Activated CD4-positive, alpha-beta T cell treated with anti-CD3 and anti-CD28 coated beads for 36 hours (primary cell): ENCODE results near the gene UPF1. TPM values are rescaled to one million over a fixed set of nuclear protein-coding genes. Genes with fewer than 3 reads are reported as not detected.

Experiments
- ATAC-seq: fragments of 200-7000 bp; cut with Tn5 transposase; one replicate; pipeline ENCODE4 v1.10.0; 2021; ENCODE audit warnings: mild to moderate bottlenecking, moderate library complexity
- CTCF ChIA-PET: fragments of 350-600 bp; sonication (Branson Sonifier 250); formaldehyde crosslinking; loops from one replicate; lab custom pipeline; 2021; ENCODE audit warnings: antibody characterized with exemption; lab: Charles Lee
- POLR2A ChIA-PET: fragments of 350-600 bp; sonication (Branson Sonifier 250); formaldehyde crosslinking; loops from one replicate; lab custom pipeline; 2021; ENCODE audit warnings: antibody characterized with exemption, inconsistent platforms; lab: Charles Lee
- DNase-seq: peaks from one replicate; pipeline ENCODE4 v3.0.0-alpha.2; 2020
- H3K27ac Mint-ChIP-seq: one replicate; pipeline ENCODE4 v1.8.0; 2021; ENCODE audit warnings: mixed read lengths
- H3K27me3 Mint-ChIP-seq: one replicate; pipeline ENCODE4 v1.8.0; 2021; ENCODE audit warnings: mixed read lengths
- H3K36me3 Mint-ChIP-seq: one replicate; pipeline ENCODE4 v1.8.0; 2021; ENCODE audit warnings: low read depth, mixed read lengths
- H3K4me1 Mint-ChIP-seq: one replicate; pipeline ENCODE4 v1.8.0; 2021; ENCODE audit warnings: mixed read lengths
- H3K4me3 Mint-ChIP-seq: one replicate; pipeline ENCODE4 v1.8.0; 2021; ENCODE audit warnings: mild to moderate bottlenecking, moderate library complexity, mixed read lengths
- H3K9me3 Mint-ChIP-seq: one replicate; pipeline ENCODE4 v1.8.0; 2021; ENCODE audit warnings: low read depth, mixed read lengths
- intact Hi-C, 2 experiments: fragments of 100-400 bp; cut with DNase I in 1 of 2; cut with micrococcal nuclease in 1 of 2; formaldehyde crosslinking; loops; one replicate each; pipeline versions ENCODE4 v1.14.2 to v1.15.1; 2022 to 2024; cut with DNase I, micrococcal nuclease
- total RNA-seq, 2 experiments: library from RNA; stranded (reverse); gene quantifications; one replicate each; pipeline ENCODE4 v1.2.3, GENCODE V29; 2021

Gene UPF1
- total RNA-seq, 2 experiments from 2014 or later = 72.4 to 74.0 TPM

- intact Hi-C loops = no loop called here
- ATAC-seq = no peak
- no peak overlapping the region for H3K27ac Mint-ChIP-seq
- no peak for DNase-seq
- peaks cover 34% of the 10 kb centered on the region for H3K36me3 Mint-ChIP-seq
- H3K4me3 Mint-ChIP-seq = no peak overlapping the region
- H3K9me3 Mint-ChIP-seq = no peaks in the 10 kb centered on the region
- peaks cover 3% of the 10 kb centered on the region for H3K27me3 Mint-ChIP-seq
- H3K4me1 Mint-ChIP-seq = peaks cover 5% of the 10 kb centered on the region
- POLR2A ChIA-PET = no interaction called here
- CTCF ChIA-PET = interaction anchor here (0.6 to 1.9 kb wide), 4 partner anchors 9 to 394 kb away, joined by 3 to 12 read pairs (median 4); no protein-coding TSS in a partner anchor
Measured at GRCh38 chr19:18867199-18867598, 35.4 kb downstream of the UPF1 start.

GRCh38 chr19:18867751-18868150 lies 36.0 kb downstream of the UPF1 start:
- H3K4me1 Mint-ChIP-seq = peaks cover 5% of the 10 kb centered on the region
- CTCF ChIA-PET = interaction anchor here (0.6 kb wide), 1 partner anchor 34 kb away, joined by 3 read pairs; no protein-coding TSS in a partner anchor
- DNase-seq (no peak), ATAC-seq (no peak)
- H3K36me3 Mint-ChIP-seq = peaks cover 31% of the 10 kb centered on the region
- no peak overlapping the region for H3K27ac Mint-ChIP-seq
- POLR2A ChIA-PET = no interaction called here
- no peaks in the 10 kb centered on the region for H3K9me3 Mint-ChIP-seq
- no peak overlapping the region for H3K4me3 Mint-ChIP-seq
- peaks cover 3% of the 10 kb centered on the region for H3K27me3 Mint-ChIP-seq
- intact Hi-C loops = no loop called here

GRCh38 chr19:18868380-18869022 lies 36.7 kb downstream of the UPF1 start:
- Mint-ChIP-seq H3K27me3 (peaks cover 3% of the 10 kb centered on the region), H3K4me3 (no peak overlapping the region), H3K27ac (no peak overlapping the region), H3K9me3 (no peaks in the 10 kb centered on the region), H3K4me1 (peaks cover 5% of the 10 kb centered on the region), H3K36me3 (peaks cover 31% of the 10 kb centered on the region)
- no peak for ATAC-seq
- intact Hi-C loops = no loop called here
- POLR2A ChIA-PET = no interaction called here
- no peak for DNase-seq
- CTCF ChIA-PET = interaction anchor here (0.6 kb wide), 1 partner anchor 329 kb away, joined by 3 read pairs; no protein-coding TSS in a partner anchor

GRCh38 chr19:18869023-18869618 lies 37.4 kb downstream of the UPF1 start:
- peaks cover 3% of the 10 kb centered on the region for H3K27me3 Mint-ChIP-seq
- no peak overlapping the region for H3K4me3 Mint-ChIP-seq
- DNase-seq = no peak
- no peak overlapping the region for H3K27ac Mint-ChIP-seq
- ATAC-seq = no peak
- intact Hi-C loops = no loop called here
- POLR2A ChIA-PET = no interaction called here
- peaks cover 26% of the 10 kb centered on the region for H3K36me3 Mint-ChIP-seq
- no peaks in the 10 kb centered on the region for H3K9me3 Mint-ChIP-seq
- CTCF ChIA-PET = interaction anchor here (0.6 to 0.9 kb wide), 2 partner anchors 20 to 329 kb away, joined by 3 read pairs; no protein-coding TSS in a partner anchor
- peaks cover 5% of the 10 kb centered on the region for H3K4me1 Mint-ChIP-seq

- Mint-ChIP-seq H3K4me1 (peaks cover 5% of the 10 kb centered on the region), H3K36me3 (peaks cover 23% of the 10 kb centered on the region), H3K4me3 (no peak overlapping the region), H3K27me3 (peaks cover 3% of the 10 kb centered on the region), H3K27ac (no peak overlapping the region), H3K9me3 (no peaks in the 10 kb centered on the region)
- ChIA-PET POLR2A (no interaction called here), CTCF (interaction anchor here (0.9 kb wide), 1 partner anchor 21 kb away, joined by 3 read pairs; no protein-coding TSS in a partner anchor)
- DNase-seq (no peak), ATAC-seq (no peak)
- intact Hi-C loops = no loop called here
Measured at GRCh38 chr19:18869781-18870530, 38.2 kb downstream of the UPF1 start.

GRCh38 chr19:18870531-18871172 lies 38.9 kb downstream of the UPF1 start:
- H3K4me3 Mint-ChIP-seq = no peak overlapping the region

GRCh38 chr19:18871543-18871942 lies 39.8 kb downstream of the UPF1 start:
- intact Hi-C loops = no loop called here
- Mint-ChIP-seq H3K4me3 (no peak overlapping the region), H3K9me3 (no peaks in the 10 kb centered on the region), H3K36me3 (peaks cover 12% of the 10 kb centered on the region), H3K27ac (no peak overlapping the region), H3K27me3 (peaks cover 3% of the 10 kb centered on the region), H3K4me1 (peaks cover 5% of the 10 kb centered on the region)
- ATAC-seq (no peak), DNase-seq (no peak)
- POLR2A ChIA-PET = interaction anchor here (0.6 kb wide), 1 partner anchor 448 kb away, joined by 6 read pairs; no protein-coding TSS in a partner anchor
- CTCF ChIA-PET = no interaction called here

More at GRCh38 chr19:18870531-18871172, 38.9 kb downstream of the UPF1 start:
- Mint-ChIP-seq H3K4me1 (peaks cover 5% of the 10 kb centered on the region), H3K9me3 (no peaks in the 10 kb centered on the region), H3K27ac (no peak overlapping the region), H3K27me3 (peaks cover 3% of the 10 kb centered on the region), H3K36me3 (peaks cover 18% of the 10 kb centered on the region)
- no peak for DNase-seq
- no peak for ATAC-seq
- POLR2A ChIA-PET = interaction anchor here (0.6 kb wide), 1 partner anchor 61 kb away, joined by 7 read pairs; no protein-coding TSS in a partner anchor
- intact Hi-C loops = no loop called here
- CTCF ChIA-PET = no interaction called here

GRCh38 chr19:18875726-18876125 lies 44.0 kb downstream of the UPF1 start:
- no peaks in the 10 kb centered on the region for H3K9me3 Mint-ChIP-seq
- peaks cover 3% of the 10 kb centered on the region for H3K4me1 Mint-ChIP-seq
- ChIA-PET CTCF (interaction anchor here (0.6 to 1.9 kb wide), 5 partner anchors 10 to 638 kb away, joined by 3 to 7 read pairs (median 4); no protein-coding TSS in a partner anchor), POLR2A (no interaction called here)
- H3K36me3 Mint-ChIP-seq = no peaks in the 10 kb centered on the region
- DNase-seq (no peak), ATAC-seq (no peak)
- H3K27ac Mint-ChIP-seq = no peak overlapping the region
- H3K27me3 Mint-ChIP-seq = peaks cover 2% of the 10 kb centered on the region
- no peak overlapping the region for H3K4me3 Mint-ChIP-seq
- intact Hi-C loops = no loop called here

- Mint-ChIP-seq H3K4me1 (no peaks in the 10 kb centered on the region), H3K4me3 (no peak overlapping the region), H3K36me3 (no peaks in the 10 kb centered on the region), H3K27me3 (no peaks in the 10 kb centered on the region), H3K9me3 (no peaks in the 10 kb centered on the region), H3K27ac (no peak overlapping the region)
- ChIA-PET POLR2A (interaction anchor here (0.7 kb wide), 1 partner anchor 175 kb away, joined by 3 read pairs; no protein-coding TSS in a partner anchor), CTCF (interaction anchor here (0.6 to 1.9 kb wide), 3 partner anchors 11 to 140 kb away, joined by 3 to 7 read pairs (median 3); no protein-coding TSS in a partner anchor)
- ATAC-seq = no peak
- intact Hi-C loops = no loop called here
- no peak for DNase-seq
Measured at GRCh38 chr19:18876865-18877264, 45.1 kb downstream of the UPF1 start.

- intact Hi-C loops = no loop called here
- H3K36me3 Mint-ChIP-seq = no peaks in the 10 kb centered on the region
- no peak overlapping the region for H3K4me3 Mint-ChIP-seq
- no peaks in the 10 kb centered on the region for H3K9me3 Mint-ChIP-seq
- CTCF ChIA-PET = interaction anchor here (1.0 to 1.5 kb wide), 2 partner anchors 14 to 139 kb away, joined by 3 read pairs; no protein-coding TSS in a partner anchor
- no peaks in the 10 kb centered on the region for H3K27me3 Mint-ChIP-seq
- no peaks in the 10 kb centered on the region for H3K4me1 Mint-ChIP-seq
- POLR2A ChIA-PET = no interaction called here
- no peak for ATAC-seq
- DNase-seq = no peak
- H3K27ac Mint-ChIP-seq = no peak overlapping the region
Measured at GRCh38 chr19:18878058-18878797, 46.5 kb downstream of the UPF1 start.
